ENCODE measurements around the gene ENTREP1.

ENTREP1 gene

DNA sequence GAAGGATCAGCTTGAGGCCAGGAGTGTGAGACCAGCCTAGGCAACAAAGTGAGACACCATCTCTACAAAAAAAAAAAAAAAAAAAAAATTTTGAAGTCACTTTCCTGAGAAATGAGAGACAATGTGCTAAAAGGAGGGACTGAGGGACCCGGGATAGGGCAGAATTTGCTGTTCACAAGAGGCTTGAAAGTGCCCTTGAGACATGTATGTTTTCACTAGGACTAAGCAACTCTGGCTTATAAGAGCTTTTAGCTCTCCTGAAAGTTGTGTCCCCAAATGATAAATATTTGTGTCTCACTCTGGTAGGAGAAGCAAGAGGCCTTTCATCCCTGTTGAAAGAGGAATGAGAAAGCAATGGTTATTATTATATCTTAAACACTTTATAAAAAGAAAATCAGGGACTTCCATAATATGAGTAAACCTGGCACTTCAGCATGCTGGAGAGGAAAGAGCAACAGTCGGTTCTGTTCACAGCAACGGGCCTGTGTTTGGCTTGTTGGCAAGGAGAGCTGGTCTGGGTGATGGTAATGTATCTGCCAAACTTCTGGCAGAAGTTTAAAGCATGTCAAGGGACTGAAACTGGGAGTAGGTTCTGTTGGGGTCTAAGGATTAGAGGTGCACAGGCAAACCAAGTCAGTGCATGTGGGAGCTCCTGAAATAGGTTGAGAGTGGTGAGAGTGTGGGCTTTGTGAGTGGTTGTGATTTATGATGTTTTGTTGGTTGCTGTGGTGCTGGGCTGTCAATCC lies 32.2 kb downstream of the ENTREP1 start:
- H3K4me1 ChIP-seq (ENCODE audit: insufficient read depth, low read length, severe bottlenecking), result no peaks in the 10 kb centered on the region
- no peaks in the 10 kb centered on the region for H3K9me3 ChIP-seq (ENCODE audit: low read length)
- H3K27ac ChIP-seq (ENCODE audit: low read depth, low read length, poor library complexity, severe bottlenecking), result no peak overlapping the region
- no peak overlapping the region for H3K4me2 ChIP-seq (ENCODE audit: low read length)
- no peak overlapping the region for H3K4me3 ChIP-seq (ENCODE audit: low read depth, low read length, poor library complexity, severe bottlenecking)
- H3K36me3 ChIP-seq (ENCODE audit: insufficient read depth, low read length), result no peaks in the 10 kb centered on the region
- H2AFZ ChIP-seq (ENCODE audit: low read length), result no peak overlapping the region
- H3F3A ChIP-seq (ENCODE audit: insufficient read depth, low read length), result no peaks in the 10 kb centered on the region
- H3K79me2 ChIP-seq (ENCODE audit: insufficient read depth, low read length), result no peaks in the 10 kb centered on the region
- TF ChIP-seq EZH2 (IDR thresholded peaks at IDR 0.05; ENCODE audit: borderline replicate concordance, low read length) (no peak), CTCF (IDR thresholded peaks at IDR 0.05; ENCODE audit: low read length) (no peak)
- H3K9ac ChIP-seq (ENCODE audit: low read length), result no peak overlapping the region
- H3K9me2 ChIP-seq (ENCODE audit: low read depth, low read length), result no peaks in the 10 kb centered on the region
- no peaks in the 10 kb centered on the region for H3K27me3 ChIP-seq (ENCODE audit: insufficient read depth, low read length)
- H4K20me1 ChIP-seq (ENCODE audit: insufficient read depth, low read length), result no peaks in the 10 kb centered on the region

DNA sequence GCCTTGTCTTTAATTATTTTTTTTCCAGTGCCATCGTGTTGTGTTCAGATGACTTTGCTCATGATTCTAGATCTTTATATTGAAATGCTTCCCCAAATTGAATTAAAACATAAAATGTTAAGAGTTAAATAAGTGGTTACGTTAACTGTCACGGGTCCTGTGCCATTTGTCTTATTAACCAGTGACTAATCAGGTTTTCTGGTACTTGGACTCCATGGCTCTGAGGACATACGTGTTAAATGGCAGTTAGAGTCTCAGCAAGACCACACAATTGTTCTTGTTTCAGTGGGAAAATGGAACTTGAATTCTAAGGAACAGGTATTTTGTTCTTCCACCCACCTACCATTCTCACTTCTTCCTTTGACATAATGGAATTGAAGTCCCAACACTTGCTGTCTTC lies 32.8 kb downstream of the ENTREP1 start:
- no peaks in the 10 kb centered on the region for H3K27me3 ChIP-seq (ENCODE audit: insufficient read depth, low read length)
- H3K9me2 ChIP-seq (ENCODE audit: low read depth, low read length), result no peaks in the 10 kb centered on the region
- H3K4me1 ChIP-seq (ENCODE audit: insufficient read depth, low read length, severe bottlenecking), result no peaks in the 10 kb centered on the region
- no peaks in the 10 kb centered on the region for H3K36me3 ChIP-seq (ENCODE audit: insufficient read depth, low read length)
- TF ChIP-seq CTCF (IDR thresholded peaks at IDR 0.05; ENCODE audit: low read length), result no peak
- no peak for TF ChIP-seq EZH2 (IDR thresholded peaks at IDR 0.05; ENCODE audit: borderline replicate concordance, low read length)
- no peaks in the 10 kb centered on the region for H3F3A ChIP-seq (ENCODE audit: insufficient read depth, low read length)
- H3K4me2 ChIP-seq (ENCODE audit: low read length), result no peak overlapping the region
- no peaks in the 10 kb centered on the region for H4K20me1 ChIP-seq (ENCODE audit: insufficient read depth, low read length)
- H3K27ac ChIP-seq (ENCODE audit: low read depth, low read length, poor library complexity, severe bottlenecking), result no peak overlapping the region
- H3K9ac ChIP-seq (ENCODE audit: low read length), result no peak overlapping the region
- no peaks in the 10 kb centered on the region for H3K9me3 ChIP-seq (ENCODE audit: low read length)
- no peak overlapping the region for H3K4me3 ChIP-seq (ENCODE audit: low read depth, low read length, poor library complexity, severe bottlenecking)
- H3K79me2 ChIP-seq (ENCODE audit: insufficient read depth, low read length), result no peaks in the 10 kb centered on the region
- no peak overlapping the region for H2AFZ ChIP-seq (ENCODE audit: low read length)

GRCh38 chr9:69363191-69363590 lies 38.2 kb downstream of the ENTREP1 start:
- H3K27me3 ChIP-seq (ENCODE audit: insufficient read depth, low read length), result no peaks in the 10 kb centered on the region
- H3K9me3 ChIP-seq (ENCODE audit: low read length), result no peaks in the 10 kb centered on the region
- no peak overlapping the region for H2AFZ ChIP-seq (ENCODE audit: low read length)
- H3K36me3 ChIP-seq (ENCODE audit: insufficient read depth, low read length), result no peaks in the 10 kb centered on the region
- H3K4me1 ChIP-seq (ENCODE audit: insufficient read depth, low read length, severe bottlenecking), result no peaks in the 10 kb centered on the region
- no peak overlapping the region for H3K4me2 ChIP-seq (ENCODE audit: low read length)
- H4K20me1 ChIP-seq (ENCODE audit: insufficient read depth, low read length), result no peaks in the 10 kb centered on the region
- no peak for TF ChIP-seq EZH2 (IDR thresholded peaks at IDR 0.05; ENCODE audit: borderline replicate concordance, low read length)
- TF ChIP-seq CTCF (IDR thresholded peaks at IDR 0.05; ENCODE audit: low read length), result no peak
- H3K4me3 ChIP-seq (ENCODE audit: low read depth, low read length, poor library complexity, severe bottlenecking), result no peak overlapping the region
- no peak overlapping the region for H3K9ac ChIP-seq (ENCODE audit: low read length)
- no peak overlapping the region for H3K27ac ChIP-seq (ENCODE audit: low read depth, low read length, poor library complexity, severe bottlenecking)
- no peaks in the 10 kb centered on the region for H3K9me2 ChIP-seq (ENCODE audit: low read depth, low read length)
- no peaks in the 10 kb centered on the region for H3F3A ChIP-seq (ENCODE audit: insufficient read depth, low read length)
- H3K79me2 ChIP-seq (ENCODE audit: insufficient read depth, low read length), result no peaks in the 10 kb centered on the region
